Mesothelial cell of epicardium (in vitro differentiated cells): Measurements from ENCODE around the gene SERTAD4. TPM values are rescaled to one million over a fixed set of nuclear protein-coding genes. Genes with fewer than 3 reads are reported as not detected.

Experiments
- DNase-seq, 2 experiments: peaks; one replicate each; pipeline ENCODE4 v3.0.0; 2021; ENCODE audit warnings: low spot score in 2 of 2; ENCODE audit not compliant: unreplicated experiment in 2 of 2
- H3K27ac Mint-ChIP-seq: 2 replicates; pipeline ENCODE4 v1.8.0; 2021; ENCODE audit warnings: mixed read lengths
- H3K27me3 Mint-ChIP-seq: 2 replicates; pipeline ENCODE4 v1.8.0; 2021; ENCODE audit warnings: low read depth, mixed read lengths
- H3K36me3 Mint-ChIP-seq: 2 replicates; pipeline ENCODE4 v1.8.0; 2021; ENCODE audit warnings: mixed read lengths
- H3K4me1 Mint-ChIP-seq: 2 replicates; pipeline ENCODE4 v1.8.0; 2021; ENCODE audit warnings: mixed read lengths
- H3K4me3 Mint-ChIP-seq: 2 replicates; pipeline ENCODE4 v1.8.0; 2021; ENCODE audit warnings: mild to moderate bottlenecking, moderate library complexity, mixed read lengths
- H3K9me3 Mint-ChIP-seq: 2 replicates; pipeline ENCODE4 v1.8.0; 2021; ENCODE audit warnings: mixed read lengths
- total RNA-seq: library from RNA; stranded (reverse); gene quantifications from 3 replicates; pipeline ENCODE4 v1.2.1, GENCODE V29; 2021
- TF ChIP-seq, protein P1 (sequence below): fragments of 200-600 bp; sonication (generic); IDR thresholded peaks from one replicate; pipeline ENCODE4 v1.5.0; 2021; ENCODE audit warnings: antibody characterized with exemption; ENCODE audit not compliant: unreplicated experiment

SERTAD4 gene
- total RNA-seq, 1 donor from 2014 or later: 7.4 TPM

DNA sequence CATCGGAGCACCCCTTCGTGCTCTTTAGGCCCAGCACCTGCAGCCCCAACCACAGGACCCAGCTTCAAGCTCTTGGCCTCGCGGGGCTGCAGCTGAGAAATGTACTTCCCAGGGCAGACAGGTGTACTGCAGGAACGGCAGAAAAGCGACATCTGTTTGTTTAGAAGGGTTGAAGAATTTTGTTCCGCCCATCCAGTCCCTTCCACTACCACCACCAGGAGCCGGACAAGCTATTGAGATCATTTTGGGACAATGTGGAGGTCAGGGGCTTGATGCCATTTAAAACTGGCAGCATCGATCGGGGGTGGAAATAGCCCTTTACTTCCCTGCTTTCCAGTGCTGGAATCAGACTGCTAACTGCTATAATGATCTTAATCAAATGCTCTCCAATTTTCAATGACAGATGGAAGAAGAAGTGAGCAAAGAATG is 1.7 kb downstream of the SERTAD4 start:
- Mint-ChIP-seq H3K27ac (peak overlapping the region; percentile 71), H3K27me3 (peaks cover 14% of the 10 kb centered on the region), H3K36me3 (no peaks in the 10 kb centered on the region), H3K9me3 (no peaks in the 10 kb centered on the region), H3K4me3 (peak overlapping the region; percentile 61), H3K4me1 (peaks cover 48% of the 10 kb centered on the region)
- TF ChIP-seq, protein P1, sequence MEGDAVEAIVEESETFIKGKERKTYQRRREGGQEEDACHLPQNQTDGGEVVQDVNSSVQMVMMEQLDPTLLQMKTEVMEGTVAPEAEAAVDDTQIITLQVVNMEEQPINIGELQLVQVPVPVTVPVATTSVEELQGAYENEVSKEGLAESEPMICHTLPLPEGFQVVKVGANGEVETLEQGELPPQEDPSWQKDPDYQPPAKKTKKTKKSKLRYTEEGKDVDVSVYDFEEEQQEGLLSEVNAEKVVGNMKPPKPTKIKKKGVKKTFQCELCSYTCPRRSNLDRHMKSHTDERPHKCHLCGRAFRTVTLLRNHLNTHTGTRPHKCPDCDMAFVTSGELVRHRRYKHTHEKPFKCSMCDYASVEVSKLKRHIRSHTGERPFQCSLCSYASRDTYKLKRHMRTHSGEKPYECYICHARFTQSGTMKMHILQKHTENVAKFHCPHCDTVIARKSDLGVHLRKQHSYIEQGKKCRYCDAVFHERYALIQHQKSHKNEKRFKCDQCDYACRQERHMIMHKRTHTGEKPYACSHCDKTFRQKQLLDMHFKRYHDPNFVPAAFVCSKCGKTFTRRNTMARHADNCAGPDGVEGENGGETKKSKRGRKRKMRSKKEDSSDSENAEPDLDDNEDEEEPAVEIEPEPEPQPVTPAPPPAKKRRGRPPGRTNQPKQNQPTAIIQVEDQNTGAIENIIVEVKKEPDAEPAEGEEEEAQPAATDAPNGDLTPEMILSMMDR: no peak
- no peak for DNase-seq

GRCh38 chr1:210235363-210236053 is 2.9 kb downstream of the SERTAD4 start:
- H3K4me3 Mint-ChIP-seq: no peak overlapping the region
- DNase-seq: no peak
- TF ChIP-seq, protein P1: no peak
- peaks cover 59% of the 10 kb centered on the region for H3K4me1 Mint-ChIP-seq
- H3K27me3 Mint-ChIP-seq: peaks cover 12% of the 10 kb centered on the region
- H3K36me3 Mint-ChIP-seq: no peaks in the 10 kb centered on the region
- peak overlapping the region; percentile 60 for H3K27ac Mint-ChIP-seq
- no peaks in the 10 kb centered on the region for H3K9me3 Mint-ChIP-seq

DNA sequence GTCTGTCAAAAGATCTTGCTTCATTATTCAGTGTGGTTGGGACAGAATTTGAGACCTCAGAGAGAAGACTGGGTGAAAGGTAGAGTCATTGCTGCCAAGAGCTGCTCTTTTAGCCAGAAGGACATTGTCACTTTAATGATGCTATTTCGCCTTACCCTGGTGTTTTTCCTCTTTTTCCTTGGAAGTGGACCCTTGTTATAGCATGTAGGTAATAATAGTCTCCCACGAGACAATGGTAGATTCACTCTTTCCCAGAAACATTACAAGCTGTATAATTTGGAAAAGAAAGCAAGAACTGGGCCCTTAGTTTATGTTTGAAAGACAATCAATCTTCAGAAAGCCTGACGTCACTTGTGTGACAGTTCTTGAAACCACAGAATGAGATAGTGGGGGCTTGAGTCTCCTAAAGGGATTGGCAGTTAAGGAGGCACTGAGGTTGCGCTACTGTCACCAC is 3.8 kb downstream of the SERTAD4 start:
- no peak overlapping the region for H3K4me3 Mint-ChIP-seq
- TF ChIP-seq, protein P1: no peak
- H3K36me3 Mint-ChIP-seq: no peaks in the 10 kb centered on the region
- peak overlapping the region; percentile 98 for H3K27ac Mint-ChIP-seq
- DNase-seq: no peak
- H3K9me3 Mint-ChIP-seq: no peaks in the 10 kb centered on the region
- H3K4me1 Mint-ChIP-seq: peaks cover 66% of the 10 kb centered on the region
- peaks cover 10% of the 10 kb centered on the region for H3K27me3 Mint-ChIP-seq

- Mint-ChIP-seq H3K4me3 (peak overlapping the region; percentile 41), H3K4me1 (peaks cover 64% of the 10 kb centered on the region), H3K36me3 (peaks cover 3% of the 10 kb centered on the region), H3K27ac (peak overlapping the region; percentile 98), H3K27me3 (peaks cover 10% of the 10 kb centered on the region), H3K9me3 (no peaks in the 10 kb centered on the region)
- TF ChIP-seq, protein P1: no peak
- peak in 1 of 2 experiments; percentile 58 for DNase-seq
These were observed 4.3 kb downstream of the SERTAD4 start for GRCh38 chr1:210236840-210237409.

GRCh38 chr1:210237479-210237878 is 4.9 kb downstream of the SERTAD4 start:
- peak overlapping the region; percentile 98 for H3K27ac Mint-ChIP-seq
- peaks cover 9% of the 10 kb centered on the region for H3K27me3 Mint-ChIP-seq
- H3K4me1 Mint-ChIP-seq: peaks cover 61% of the 10 kb centered on the region
- TF ChIP-seq, protein P1: no peak
- peak overlapping the region; percentile 41 for H3K4me3 Mint-ChIP-seq
- peaks cover 5% of the 10 kb centered on the region for H3K36me3 Mint-ChIP-seq
- no peak for DNase-seq
- no peaks in the 10 kb centered on the region for H3K9me3 Mint-ChIP-seq
